ENCODE data around the gene CREB5. TPM values are rescaled to one million over a fixed set of nuclear protein-coding genes. Genes with fewer than 3 reads are reported as not detected.
"Not testable (repeated sequence)": the region's sequence is repeated elsewhere in the genome, so short reads cannot be mapped to it uniquely, and the experiment has no call there.

Gene CREB5
- total and polyA plus RNA-seq, 4 experiments from 2014 or later = not detected

- Histone ChIP-seq H3K27ac (ENCODE audit: low read depth, low read length) (no peak overlapping the region), H3K9me3 (ENCODE audit: control insufficient read depth in 1 of 2, low read length in 2 of 2) (no peaks in the 10 kb centered on the region), H3K36me3 (ENCODE audit: insufficient read depth, low read length) (no peaks in the 10 kb centered on the region), H3K4me1 (ENCODE audit: insufficient read depth, low read length) (no peaks in the 10 kb centered on the region), H3K27me3 (ENCODE audit: insufficient read depth, low read length) (no peaks in the 10 kb centered on the region), H3K4me3 (ENCODE audit: low read length in 2 of 2) (no peak overlapping the region)
- H3K27ac Mint-ChIP-seq = no peak overlapping the region
- no peak overlapping the region for H3K4me3 Mint-ChIP-seq
- no peak for DNase-seq
- intact Hi-C loops (cut with micrococcal nuclease) = no loop called here
- ChIA-PET CTCF (ENCODE audit: partially characterized antibody) (no interaction called here), POLR2A (ENCODE audit: partially characterized antibody) (no interaction called here)
- no peaks in the 10 kb centered on the region for H3K4me1 Mint-ChIP-seq
- peaks cover 2 to 9% of the 10 kb centered on the region in 2 donors for H3K27me3 Mint-ChIP-seq
- H3K9me3 Mint-ChIP-seq = peaks cover 0 to 3% (median under 1%) of the 10 kb centered on the region in 8 donors
- no peaks in the 10 kb centered on the region for H3K36me3 Mint-ChIP-seq
These were observed 195.9 kb downstream of the CREB5 start for GRCh38 chr7:28608237-28608656.

DNA sequence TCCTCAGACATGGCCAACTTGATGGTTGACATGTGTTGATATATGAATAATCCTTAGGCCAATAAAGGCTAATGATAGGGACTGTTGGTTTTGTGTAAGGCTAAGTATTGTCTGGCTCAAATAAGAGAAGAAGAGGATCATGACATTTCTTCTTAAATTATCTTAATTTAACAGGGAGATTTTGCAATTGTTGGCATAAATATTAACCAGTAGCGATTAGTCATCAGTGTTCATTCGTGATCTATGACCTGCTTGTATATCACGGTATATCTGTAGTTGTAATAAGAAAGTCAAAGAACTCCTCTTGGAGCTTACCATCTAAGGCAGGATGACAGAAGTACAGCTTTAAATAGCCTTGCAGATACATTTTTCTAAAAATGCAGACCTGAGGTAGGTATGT lies 196.4 kb downstream of the CREB5 start:
- Histone ChIP-seq H3K27ac (ENCODE audit: low read depth, low read length) (no peak overlapping the region), H3K36me3 (ENCODE audit: insufficient read depth, low read length) (no peaks in the 10 kb centered on the region), H3K9me3 (ENCODE audit: control insufficient read depth in 1 of 2, low read length in 2 of 2) (no peaks in the 10 kb centered on the region), H3K4me3 (ENCODE audit: low read length in 2 of 2) (no peak overlapping the region), H3K27me3 (ENCODE audit: insufficient read depth, low read length) (no peaks in the 10 kb centered on the region), H3K4me1 (ENCODE audit: insufficient read depth, low read length) (no peaks in the 10 kb centered on the region)
- Mint-ChIP-seq H3K4me1 (no peaks in the 10 kb centered on the region), H3K9me3 (peaks cover 0 to 2% (median 0%) of the 10 kb centered on the region in 8 donors), H3K4me3 (no peak overlapping the region), H3K27me3 (peaks cover 2 to 9% of the 10 kb centered on the region in 2 donors), H3K36me3 (no peaks in the 10 kb centered on the region), H3K27ac (no peak overlapping the region)
- DNase-seq = no peak
- ChIA-PET CTCF (ENCODE audit: partially characterized antibody) (no interaction called here), POLR2A (ENCODE audit: partially characterized antibody) (no interaction called here)
- intact Hi-C loops (cut with micrococcal nuclease) = no loop called here

DNA sequence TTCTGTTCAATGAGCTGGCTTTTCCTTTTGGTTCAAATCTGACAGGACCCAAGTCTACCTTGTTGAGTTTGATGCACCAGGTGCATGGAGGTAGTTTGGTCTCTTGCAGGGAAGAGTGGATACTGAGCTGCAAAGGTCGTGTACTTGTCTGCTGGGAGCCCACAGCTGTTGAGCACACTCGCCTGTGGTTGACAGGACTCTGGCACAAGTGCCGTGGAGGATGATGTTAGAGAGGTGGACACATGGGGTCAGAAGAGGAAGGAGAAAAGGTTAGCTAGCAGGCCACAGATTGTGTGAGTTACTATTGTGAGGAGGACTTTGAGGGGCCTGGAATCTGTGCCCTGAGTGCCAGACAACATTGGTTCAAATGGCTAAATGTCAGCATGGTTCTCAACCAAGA lies 197.3 kb downstream of the CREB5 start:
- Mint-ChIP-seq H3K27ac (no peak overlapping the region), H3K36me3 (no peaks in the 10 kb centered on the region), H3K27me3 (peaks cover 2 to 9% of the 10 kb centered on the region in 2 donors), H3K4me3 (no peak overlapping the region), H3K9me3 (peaks cover 0 to 2% (median 0%) of the 10 kb centered on the region in 8 donors), H3K4me1 (no peaks in the 10 kb centered on the region)
- H3K27me3 ChIP-seq (ENCODE audit: insufficient read depth, low read length) = no peaks in the 10 kb centered on the region
- no peak for DNase-seq
- POLR2A ChIA-PET (ENCODE audit: partially characterized antibody) = no interaction called here
- intact Hi-C loops (cut with micrococcal nuclease) = no loop called here
- no peak overlapping the region for H3K4me3 ChIP-seq (ENCODE audit: low read length in 2 of 2)
- H3K4me1 ChIP-seq (ENCODE audit: insufficient read depth, low read length) = no peaks in the 10 kb centered on the region
- CTCF ChIA-PET (ENCODE audit: partially characterized antibody) = no interaction called here
- no peak overlapping the region for H3K27ac ChIP-seq (ENCODE audit: low read depth, low read length)
- H3K36me3 ChIP-seq (ENCODE audit: insufficient read depth, low read length) = no peaks in the 10 kb centered on the region
- no peaks in the 10 kb centered on the region for H3K9me3 ChIP-seq (ENCODE audit: control insufficient read depth in 1 of 2, low read length in 2 of 2)

DNA sequence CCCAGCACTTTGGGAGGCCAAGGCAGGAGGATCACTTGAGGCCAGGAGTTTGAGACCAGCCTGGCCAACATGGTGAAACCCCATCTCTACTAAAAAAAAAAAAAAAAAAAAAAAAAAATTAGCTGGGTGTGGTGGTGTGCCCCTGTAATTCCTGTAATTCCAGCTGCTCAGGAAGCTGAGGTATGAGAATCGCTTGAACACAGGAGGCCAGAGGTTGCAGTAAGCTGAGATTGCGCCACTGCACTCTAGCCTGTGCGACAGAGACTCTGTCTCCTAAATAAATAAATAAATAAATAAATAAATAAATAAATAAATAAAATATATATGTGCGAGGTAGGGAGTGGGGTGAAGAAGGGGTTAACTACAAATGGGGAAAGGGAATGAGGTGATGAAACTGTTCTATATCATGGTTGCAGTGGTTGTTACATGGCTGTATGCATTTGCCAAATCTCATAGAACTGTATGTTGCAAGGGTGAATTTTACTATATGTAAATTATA lies 199.1 kb downstream of the CREB5 start:
- intact Hi-C loops (cut with micrococcal nuclease); DNase-seq; H3K36me3 Mint-ChIP-seq; H3K27me3 ChIP-seq (ENCODE audit: insufficient read depth, low read length); H3K4me1 ChIP-seq (ENCODE audit: insufficient read depth, low read length); H3K4me3 Mint-ChIP-seq; H3K36me3 ChIP-seq (ENCODE audit: insufficient read depth, low read length); H3K9me3 Mint-ChIP-seq; H3K4me1 Mint-ChIP-seq; H3K9me3 ChIP-seq (ENCODE audit: control insufficient read depth in 1 of 2, low read length in 2 of 2); POLR2A ChIA-PET (ENCODE audit: partially characterized antibody); H3K27ac Mint-ChIP-seq; CTCF ChIA-PET (ENCODE audit: partially characterized antibody); H3K27ac ChIP-seq (ENCODE audit: low read depth, low read length); H3K4me3 ChIP-seq (ENCODE audit: low read length in 2 of 2); H3K27me3 Mint-ChIP-seq: not testable (repeated sequence)

DNA sequence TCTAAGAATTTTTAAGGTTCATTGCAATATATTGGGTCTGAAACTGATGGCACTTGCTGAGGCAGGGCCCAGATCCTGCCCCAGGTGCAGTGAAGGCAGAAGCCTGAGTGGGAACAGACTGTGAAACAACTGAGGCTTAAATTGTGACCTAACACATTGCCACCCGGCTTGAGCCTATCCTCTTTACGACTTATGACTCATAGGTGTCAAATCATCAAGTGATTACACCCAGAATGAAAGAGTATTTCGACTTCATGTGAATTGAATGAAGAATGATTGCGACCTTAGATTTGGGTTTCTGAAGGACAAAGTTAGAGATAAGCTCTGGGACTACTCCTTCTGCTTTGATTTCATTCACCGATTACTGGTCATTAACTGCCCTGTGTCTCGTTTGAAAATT lies 200.9 kb downstream of the CREB5 start:
- no peak for DNase-seq
- H3K9me3 Mint-ChIP-seq = peaks cover 0 to 3% (median under 1%) of the 10 kb centered on the region in 8 donors
- ChIA-PET POLR2A (ENCODE audit: partially characterized antibody) (no interaction called here), CTCF (ENCODE audit: partially characterized antibody) (no interaction called here)
- H3K27me3 Mint-ChIP-seq = peaks cover 2 to 6% of the 10 kb centered on the region in 2 donors
- Histone ChIP-seq H3K27me3 (ENCODE audit: insufficient read depth, low read length) (no peaks in the 10 kb centered on the region), H3K4me1 (ENCODE audit: insufficient read depth, low read length) (no peaks in the 10 kb centered on the region), H3K9me3 (ENCODE audit: control insufficient read depth in 1 of 2, low read length in 2 of 2) (no peaks in the 10 kb centered on the region), H3K4me3 (ENCODE audit: low read length in 2 of 2) (no peak overlapping the region), H3K36me3 (ENCODE audit: insufficient read depth, low read length) (no peaks in the 10 kb centered on the region), H3K27ac (ENCODE audit: low read depth, low read length) (no peak overlapping the region)
- H3K4me3 Mint-ChIP-seq = no peak overlapping the region
- no peak overlapping the region for H3K27ac Mint-ChIP-seq
- H3K36me3 Mint-ChIP-seq = no peaks in the 10 kb centered on the region
- intact Hi-C loops (cut with micrococcal nuclease) = no loop called here
- no peaks in the 10 kb centered on the region for H3K4me1 Mint-ChIP-seq

- DNase-seq = no peak
- intact Hi-C loops (cut with micrococcal nuclease) = no loop called here
- CTCF ChIA-PET (ENCODE audit: partially characterized antibody) = interaction anchor here (1.2 kb wide), 1 partner anchor 19 kb away, joined by 3 read pairs; no protein-coding TSS in a partner anchor
These were observed 202.8 kb downstream of the CREB5 start for GRCh38 chr7:28615091-28615490.

GRCh38 chr7:28617308-28617880 lies 205.1 kb downstream of the CREB5 start:
- Histone ChIP-seq H3K36me3 (ENCODE audit: insufficient read depth, low read length) (no peaks in the 10 kb centered on the region), H3K27me3 (ENCODE audit: insufficient read depth, low read length) (no peaks in the 10 kb centered on the region), H3K4me3 (ENCODE audit: low read length in 2 of 2) (no peak overlapping the region), H3K4me1 (ENCODE audit: insufficient read depth, low read length) (no peaks in the 10 kb centered on the region), H3K9me3 (ENCODE audit: control insufficient read depth in 1 of 2, low read length in 2 of 2) (no peaks in the 10 kb centered on the region), H3K27ac (ENCODE audit: low read depth, low read length) (no peak overlapping the region)
- POLR2A ChIA-PET (ENCODE audit: partially characterized antibody) = no interaction called here
- CTCF ChIA-PET (ENCODE audit: partially characterized antibody) = no interaction called here
- no peak for DNase-seq
- intact Hi-C loops (cut with micrococcal nuclease) = no loop called here
- Mint-ChIP-seq H3K27me3 (peaks cover 0 to 2% of the 10 kb centered on the region in 2 donors), H3K4me1 (no peaks in the 10 kb centered on the region), H3K27ac (no peak overlapping the region), H3K9me3 (peaks cover 0 to 2% (median 0%) of the 10 kb centered on the region in 8 donors), H3K36me3 (no peaks in the 10 kb centered on the region), H3K4me3 (no peak overlapping the region)

More at GRCh38 chr7:28615091-28615490, 202.8 kb downstream of the CREB5 start:
- Histone ChIP-seq H3K27ac (ENCODE audit: low read depth, low read length) (no peak overlapping the region), H3K4me1 (ENCODE audit: insufficient read depth, low read length) (no peaks in the 10 kb centered on the region), H3K4me3 (ENCODE audit: low read length in 2 of 2) (no peak overlapping the region), H3K36me3 (ENCODE audit: insufficient read depth, low read length) (no peaks in the 10 kb centered on the region), H3K9me3 (ENCODE audit: control insufficient read depth in 1 of 2, low read length in 2 of 2) (no peaks in the 10 kb centered on the region), H3K27me3 (ENCODE audit: insufficient read depth, low read length) (no peaks in the 10 kb centered on the region)
- Mint-ChIP-seq H3K36me3 (no peaks in the 10 kb centered on the region), H3K4me3 (no peak overlapping the region), H3K27ac (no peak overlapping the region), H3K27me3 (peaks cover 0 to 3% of the 10 kb centered on the region in 2 donors), H3K4me1 (no peaks in the 10 kb centered on the region), H3K9me3 (peaks cover 0 to 3% (median under 1%) of the 10 kb centered on the region in 8 donors)
- POLR2A ChIA-PET (ENCODE audit: partially characterized antibody) = no interaction called here

Measured in CD4-positive, alpha-beta memory T cell (primary cell).